G401 (cell line): Measurements from ENCODE around the gene FJX1. TPM values are rescaled to one million over a fixed set of nuclear protein-coding genes. Genes with fewer than 3 reads are reported as not detected.
"Not testable (repeated sequence)": the region's sequence is repeated elsewhere in the genome, so short reads cannot be mapped to it uniquely, and the experiment has no call there.

Experiments used
- DNase-seq: peaks from one replicate; pipeline ENCODE4 v3.0.0-alpha.2; 2015; ENCODE audit warnings: low spot score
- in situ Hi-C: cut with HindIII; loops from 2 replicates; pipeline ENCODE4 v1.10.0; 2016; ENCODE audit warnings: low sequenced_read_pairs, mixed read lengths
- total RNA-seq: library from RNA; depleted of rRNA; stranded (reverse); fragments of >200 nt; shearing (Covaris generic); gene quantifications from 2 replicates; pipeline ENCODE4 v1.2.3, GENCODE V29; 2014

FJX1 gene
- total RNA-seq, 1 experiment from 2014 or later = 36.5 TPM

- in situ Hi-C loops = no loop called here
- no peak for DNase-seq
Observed at GRCh38 chr11:35624781-35625180, 6.5 kb downstream of the FJX1 start.

- in situ Hi-C loops = no loop called here
- no peak for DNase-seq
Observed at GRCh38 chr11:35626501-35626900, 8.2 kb downstream of the FJX1 start.

- in situ Hi-C loops = no loop called here
- no peak for DNase-seq
Observed at GRCh38 chr11:35629511-35629910, 11.3 kb downstream of the FJX1 start.

GRCh38 chr11:35629914-35630313 is 11.7 kb downstream of the FJX1 start:
- peak; percentile 30 for DNase-seq
- in situ Hi-C loops = no loop called here

GRCh38 chr11:35631891-35632290 is 13.6 kb downstream of the FJX1 start:
- DNase-seq = no peak
- in situ Hi-C loops = no loop called here

GRCh38 chr11:35632301-35632700 is 14.0 kb downstream of the FJX1 start:
- in situ Hi-C loops = no loop called here

GRCh38 chr11:35633827-35634423 is 15.7 kb downstream of the FJX1 start:
- no peak for DNase-seq
- in situ Hi-C loops = no loop called here

More at GRCh38 chr11:35632301-35632700, 14.0 kb downstream of the FJX1 start:
- DNase-seq = no peak

- in situ Hi-C loops = no loop called here
- no peak for DNase-seq
Observed at GRCh38 chr11:35635933-35636332, 17.7 kb downstream of the FJX1 start.

- DNase-seq = no peak
- in situ Hi-C loops = no loop called here
Observed at GRCh38 chr11:35639591-35640179, 21.4 kb downstream of the FJX1 start.

- no peak for DNase-seq
- in situ Hi-C loops = no loop called here
Observed at GRCh38 chr11:35641171-35641897, 23.1 kb downstream of the FJX1 start.

- no peak for DNase-seq
- in situ Hi-C loops = no loop called here
Observed at GRCh38 chr11:35641964-35642363, 23.7 kb downstream of the FJX1 start.

GRCh38 chr11:35647421-35648093 is 29.3 kb downstream of the FJX1 start:
- peak; percentile 21 for DNase-seq
- in situ Hi-C loops = no loop called here

GRCh38 chr11:35650006-35650405 is 31.7 kb downstream of the FJX1 start:
- in situ Hi-C loops = no loop called here
- DNase-seq = no peak

- DNase-seq = no peak
- in situ Hi-C loops = no loop called here
Observed at GRCh38 chr11:35650467-35650866, 32.2 kb downstream of the FJX1 start.

- DNase-seq = no peak
- in situ Hi-C loops = no loop called here
Observed at GRCh38 chr11:35651263-35651662, 33.0 kb downstream of the FJX1 start.

- in situ Hi-C loops, DNase-seq: not testable (repeated sequence)
Observed at GRCh38 chr11:35652786-35653185, 34.5 kb downstream of the FJX1 start.

- DNase-seq = no peak
- in situ Hi-C loops = no loop called here
Observed at GRCh38 chr11:35654711-35655110, 36.5 kb downstream of the FJX1 start.

- in situ Hi-C loops = no loop called here
- no peak for DNase-seq
Observed at GRCh38 chr11:35655254-35655653, 37.0 kb downstream of the FJX1 start.

- in situ Hi-C loops = no loop called here
- no peak for DNase-seq
Observed at GRCh38 chr11:35655856-35656255, 37.6 kb downstream of the FJX1 start.
